WERI-Rb-1 (cell line): Measurements from ENCODE around the gene APOL1.

Experiments used
- DNase-seq: peaks from one replicate; pipeline ENCODE4 v3.0.0-alpha.2; 2020
- H3K27ac ChIP-seq: fragments of 250-450 bp; sonication (Bioruptor Pico); 2 replicates; pipeline ENCODE4 v1.5.1; 2020; ENCODE audit warnings: mild to moderate bottlenecking, moderate library complexity
- H3K27me3 ChIP-seq: fragments of 250-450 bp; sonication (Bioruptor Pico); 2 replicates; pipeline ENCODE4 v1.5.1; 2021; ENCODE audit warnings: mild to moderate bottlenecking, low read depth, moderate library complexity; ENCODE audit not compliant: insufficient read depth, severe bottlenecking
- H3K36me3 ChIP-seq: fragments of 250-450 bp; sonication (Bioruptor Pico); 2 replicates; pipeline ENCODE4 v1.5.1; 2020; ENCODE audit warnings: mild to moderate bottlenecking, moderate library complexity
- H3K4me3 ChIP-seq: 2 replicates; pipeline ENCODE4 v1.5.1; 2011; ENCODE audit warnings: low read depth, mild to moderate bottlenecking, control low read depth, low read length
- H3K9me3 ChIP-seq: fragments of 250-450 bp; sonication (Bioruptor Pico); 2 replicates; pipeline ENCODE4 v1.5.1; 2021; ENCODE audit warnings: mild to moderate bottlenecking, moderate library complexity; ENCODE audit not compliant: severe bottlenecking
- CTCF ChIP-seq: IDR thresholded peaks from 2 replicates; pipeline ENCODE4 v1.5.1; 2011; ENCODE audit warnings: low read depth, mild to moderate bottlenecking, control low read depth, inconsistent platforms, low read length

APOL1 gene

GRCh38 chr22:36291831-36292740, 39.2 kb downstream of the APOL1 start:
- no peak for DNase-seq
- TF ChIP-seq CTCF: no peak
- H3K27me3 ChIP-seq: no peaks in the 10 kb centered on the region
- no peak overlapping the region for H3K4me3 ChIP-seq
- no peaks in the 10 kb centered on the region for H3K9me3 ChIP-seq
- peaks cover 78% of the 10 kb centered on the region for H3K36me3 ChIP-seq
- no peak overlapping the region for H3K27ac ChIP-seq

GRCh38 chr22:36292823-36293530, 40.0 kb downstream of the APOL1 start:
- DNase-seq: no peak
- no peak for TF ChIP-seq CTCF
- Histone ChIP-seq H3K27me3 (no peaks in the 10 kb centered on the region), H3K27ac (no peak overlapping the region), H3K36me3 (peaks cover 79% of the 10 kb centered on the region), H3K9me3 (no peaks in the 10 kb centered on the region), H3K4me3 (no peak overlapping the region)

- no peak overlapping the region for H3K27ac ChIP-seq
- DNase-seq: no peak
- H3K4me3 ChIP-seq: no peak overlapping the region
- H3K9me3 ChIP-seq: no peaks in the 10 kb centered on the region
- H3K36me3 ChIP-seq: peaks cover 83% of the 10 kb centered on the region
- no peak for TF ChIP-seq CTCF
- no peaks in the 10 kb centered on the region for H3K27me3 ChIP-seq
Measured at GRCh38 chr22:36293606-36294292, 40.8 kb downstream of the APOL1 start.

- H3K27me3 ChIP-seq: no peaks in the 10 kb centered on the region
- H3K9me3 ChIP-seq: no peaks in the 10 kb centered on the region
- H3K27ac ChIP-seq: no peak overlapping the region
- peaks cover 83% of the 10 kb centered on the region for H3K36me3 ChIP-seq
- H3K4me3 ChIP-seq: no peak overlapping the region
- DNase-seq: no peak
- TF ChIP-seq CTCF: no peak
Measured at GRCh38 chr22:36294293-36294620, 41.3 kb downstream of the APOL1 start.

- H3K27me3 ChIP-seq: no peaks in the 10 kb centered on the region
- DNase-seq: no peak
- H3K27ac ChIP-seq: no peak overlapping the region
- H3K4me3 ChIP-seq: no peak overlapping the region
- no peaks in the 10 kb centered on the region for H3K9me3 ChIP-seq
- H3K36me3 ChIP-seq: peaks cover 81% of the 10 kb centered on the region
- no peak for TF ChIP-seq CTCF
Measured at GRCh38 chr22:36294801-36295200, 41.9 kb downstream of the APOL1 start.
